Astrocyte of the spinal cord (primary cell): ENCODE measurements around the gene OLR1.

ENCODE experiments used
- DNase-seq: peaks from one replicate; pipeline ENCODE4 v3.0.0; 2011; ENCODE audit warnings: low read depth, low spot score
- H3K4me3 ChIP-seq: 2 replicates; pipeline ENCODE4 v1.5.1; 2011; ENCODE audit warnings: low read depth, mild to moderate bottlenecking, low read length, moderate library complexity
- CTCF ChIP-seq: IDR thresholded peaks from 2 replicates; pipeline ENCODE4 v1.5.1; 2012; ENCODE audit warnings: low read depth, mild to moderate bottlenecking, low read length, inconsistent platforms
- in situ Hi-C: cut with HindIII; loops from 2 replicates; pipeline ENCODE4 v1.10.0; 2017; ENCODE audit warnings: low sequenced_read_pairs

OLR1 gene

DNA sequence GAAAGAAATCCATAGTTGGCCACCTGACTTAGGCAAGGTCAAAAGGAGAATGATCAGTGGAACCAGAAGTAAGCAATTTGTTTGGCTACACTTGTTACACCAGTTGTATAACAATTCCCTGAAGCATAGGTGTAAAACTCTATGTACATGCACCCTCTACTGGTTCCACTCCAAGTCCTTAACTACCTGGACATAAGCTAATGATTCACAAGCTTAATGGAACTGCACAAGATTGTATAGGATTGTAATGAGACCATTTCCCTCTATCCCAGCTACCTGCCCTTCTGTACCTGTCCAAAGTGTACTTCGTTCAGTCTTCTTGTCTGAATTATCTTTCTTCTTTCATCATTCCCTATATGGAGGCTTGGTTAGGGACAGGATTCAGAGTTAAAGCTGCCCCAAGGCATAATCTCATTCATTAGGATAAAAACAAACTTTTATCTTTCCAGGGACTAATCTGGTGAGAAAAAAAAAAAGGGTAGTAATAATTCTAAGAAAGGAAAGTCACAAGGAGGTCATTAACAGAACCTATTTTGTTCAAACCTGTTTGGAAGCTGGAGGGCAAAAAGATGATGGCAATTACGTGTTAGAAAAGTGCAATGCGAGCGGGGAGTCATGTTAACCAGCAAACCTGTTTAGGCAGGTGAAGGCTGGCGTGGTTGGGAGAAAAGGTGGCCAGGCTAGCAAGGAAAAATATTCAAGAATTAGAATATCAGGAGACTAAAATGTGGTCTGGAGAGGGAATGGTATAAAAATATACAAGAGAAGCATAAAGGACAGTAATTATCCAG, 4.1 kb upstream of the OLR1 start:
- no peak for DNase-seq
- in situ Hi-C loops, result no loop called here
- TF ChIP-seq CTCF, result no peak
- H3K4me3 ChIP-seq, result no peak overlapping the region

GRCh38 chr12:10174986-10175614, 3.2 kb upstream of the OLR1 start:
- DNase-seq, result no peak
- no peak overlapping the region for H3K4me3 ChIP-seq
- in situ Hi-C loops, result no loop called here
- no peak for TF ChIP-seq CTCF

DNA sequence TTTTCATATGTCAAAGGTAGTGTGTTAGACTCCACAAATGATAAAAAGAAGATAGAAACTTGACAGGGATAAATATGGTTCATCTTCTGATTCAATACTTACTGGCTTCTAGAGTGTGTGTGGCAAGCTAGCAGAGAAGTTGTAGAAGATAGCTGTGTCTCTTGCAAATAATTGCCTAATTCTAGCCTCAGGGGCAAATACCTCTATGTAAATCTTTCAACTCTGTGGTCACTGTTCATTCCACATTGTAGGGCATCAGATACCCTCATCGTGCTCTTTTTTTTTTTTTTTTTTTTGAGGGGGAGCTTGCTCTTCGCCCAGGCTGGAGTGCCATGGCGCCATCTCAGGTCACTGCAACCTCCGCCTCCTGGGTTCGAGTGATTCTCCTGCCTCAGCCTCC, 1.7 kb downstream of the OLR1 start:
- in situ Hi-C loops, result no loop called here
- DNase-seq, result no peak
- TF ChIP-seq CTCF, result no peak
- H3K4me3 ChIP-seq, result no peak overlapping the region

DNA sequence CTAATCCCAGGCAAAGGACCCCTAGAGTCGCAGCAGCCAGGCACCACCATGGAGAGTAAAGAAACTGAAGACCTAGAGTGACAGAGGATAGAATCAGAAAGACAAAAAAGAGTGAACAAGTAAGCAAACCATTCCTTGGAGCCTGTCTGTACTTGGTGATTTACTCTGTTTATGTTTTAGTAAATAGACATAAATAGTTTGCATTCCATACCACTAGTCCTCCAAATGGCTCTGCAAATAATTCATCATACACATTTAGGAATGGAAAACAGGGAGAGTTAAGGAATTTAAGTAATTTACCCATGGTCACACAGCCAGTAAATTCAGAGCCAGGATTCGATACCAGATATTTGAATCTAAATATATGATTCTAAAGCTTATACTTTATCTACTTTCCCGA, 2.8 kb downstream of the OLR1 start:
- no peak overlapping the region for H3K4me3 ChIP-seq
- in situ Hi-C loops, result no loop called here
- TF ChIP-seq CTCF, result no peak
- DNase-seq, result no peak

DNA sequence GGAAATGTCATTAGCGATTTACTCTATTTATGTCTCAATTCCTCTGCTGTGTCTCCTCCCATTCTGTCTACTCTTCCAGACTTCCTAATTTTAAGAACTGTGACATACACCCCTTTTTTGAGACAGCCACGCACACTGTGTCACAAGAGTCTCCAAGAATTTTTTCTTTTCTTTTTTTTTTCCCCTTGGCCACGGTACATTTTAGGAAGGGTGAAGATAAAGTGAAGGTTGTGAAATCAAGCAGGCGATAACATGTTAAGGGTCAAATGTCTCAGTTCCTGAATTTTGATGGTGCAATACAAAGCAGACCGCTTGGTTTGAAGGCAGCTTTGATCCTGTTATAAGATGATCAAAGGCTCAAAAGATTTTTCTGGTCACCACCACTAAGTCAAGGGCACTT, 4.3 kb downstream of the OLR1 start:
- no peak for TF ChIP-seq CTCF

GRCh38 chr12:10165421-10165820, 6.5 kb downstream of the OLR1 start:
- no peak overlapping the region for H3K4me3 ChIP-seq
- TF ChIP-seq CTCF, result no peak
- in situ Hi-C loops, result no loop called here
- no peak for DNase-seq

More for the DNA sequence above, 4.3 kb downstream of the OLR1 start:
- no peak overlapping the region for H3K4me3 ChIP-seq
- in situ Hi-C loops, result no loop called here
- DNase-seq, result no peak
